ENCODE measurements around the gene RGSL1.

DNA sequence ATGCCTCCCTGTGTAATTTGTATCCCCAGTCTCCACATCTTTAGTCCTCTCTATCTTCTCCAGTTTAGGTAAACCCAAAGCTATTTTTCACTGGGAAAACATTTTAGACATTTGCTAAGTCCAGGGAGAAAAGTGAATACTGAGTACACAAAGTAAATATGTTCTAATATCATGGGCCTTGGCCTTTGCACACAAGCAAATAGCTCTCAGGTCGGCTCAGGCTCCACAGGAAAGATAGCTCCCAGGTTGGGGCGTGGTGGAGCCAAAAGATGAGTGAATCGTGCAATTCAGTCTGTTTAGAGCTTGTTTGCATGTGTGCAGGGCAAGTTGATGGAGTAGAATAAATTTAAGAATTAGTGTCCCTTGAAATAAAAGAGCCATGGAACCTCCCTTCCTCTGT, 7.9 kb downstream of the RGSL1 start:
- TF ChIP-seq, protein P1, sequence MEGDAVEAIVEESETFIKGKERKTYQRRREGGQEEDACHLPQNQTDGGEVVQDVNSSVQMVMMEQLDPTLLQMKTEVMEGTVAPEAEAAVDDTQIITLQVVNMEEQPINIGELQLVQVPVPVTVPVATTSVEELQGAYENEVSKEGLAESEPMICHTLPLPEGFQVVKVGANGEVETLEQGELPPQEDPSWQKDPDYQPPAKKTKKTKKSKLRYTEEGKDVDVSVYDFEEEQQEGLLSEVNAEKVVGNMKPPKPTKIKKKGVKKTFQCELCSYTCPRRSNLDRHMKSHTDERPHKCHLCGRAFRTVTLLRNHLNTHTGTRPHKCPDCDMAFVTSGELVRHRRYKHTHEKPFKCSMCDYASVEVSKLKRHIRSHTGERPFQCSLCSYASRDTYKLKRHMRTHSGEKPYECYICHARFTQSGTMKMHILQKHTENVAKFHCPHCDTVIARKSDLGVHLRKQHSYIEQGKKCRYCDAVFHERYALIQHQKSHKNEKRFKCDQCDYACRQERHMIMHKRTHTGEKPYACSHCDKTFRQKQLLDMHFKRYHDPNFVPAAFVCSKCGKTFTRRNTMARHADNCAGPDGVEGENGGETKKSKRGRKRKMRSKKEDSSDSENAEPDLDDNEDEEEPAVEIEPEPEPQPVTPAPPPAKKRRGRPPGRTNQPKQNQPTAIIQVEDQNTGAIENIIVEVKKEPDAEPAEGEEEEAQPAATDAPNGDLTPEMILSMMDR (conservative IDR thresholded peaks at IDR 0.05; ENCODE audit: low read depth, low read length), result no peak
- TF ChIP-seq EZH2 (IDR thresholded peaks at IDR 0.05; ENCODE audit: low read length, unreplicated experiment), result no peak
- TF ChIP-seq EZH2phosphoT487 (IDR thresholded peaks at IDR 0.05; ENCODE audit: borderline replicate concordance, low read length), result no peak
